Calu3 (cell line): ENCODE results near the gene HLCS. TPM values are rescaled to one million over a fixed set of nuclear protein-coding genes. Genes with fewer than 3 reads are reported as not detected.

Experiments
- BruUV-seq: library from RNA; stranded (reverse); fragments of 400-500 nt; replicated peaks from 2 replicates; lab custom pipeline; 2021; lab: Mats Ljungman, UMichigan
- CTCF ChIA-PET: fragments of 300-600 bp; sonication (Branson Sonifier 250); formaldehyde crosslinking; loops from one replicate; lab custom pipeline; 2022; ENCODE audit warnings: antibody characterized with exemption; lab: Charles Lee
- DNase-seq: peaks from one replicate; pipeline ENCODE4 v3.0.0; 2022
- H3K27ac Mint-ChIP-seq: one replicate; pipeline ENCODE4 v1.8.0; 2022; ENCODE audit warnings: mixed read lengths; ENCODE audit not compliant: unreplicated experiment
- H3K27me3 Mint-ChIP-seq: one replicate; pipeline ENCODE4 v1.8.0; 2022; ENCODE audit warnings: mixed read lengths; ENCODE audit not compliant: unreplicated experiment
- H3K36me3 Mint-ChIP-seq: one replicate; pipeline ENCODE4 v1.8.0; 2022; ENCODE audit warnings: mild to moderate bottlenecking, moderate library complexity, mixed read lengths; ENCODE audit not compliant: insufficient read depth, unreplicated experiment
- H3K4me1 Mint-ChIP-seq: one replicate; pipeline ENCODE4 v1.8.0; 2022; ENCODE audit warnings: mild to moderate bottlenecking, low read depth, mixed read lengths; ENCODE audit not compliant: unreplicated experiment
- H3K4me3 Mint-ChIP-seq: one replicate; pipeline ENCODE4 v1.8.0; 2022; ENCODE audit warnings: mild to moderate bottlenecking, low read depth, moderate library complexity, mixed read lengths; ENCODE audit not compliant: unreplicated experiment
- H3K9me3 Mint-ChIP-seq: one replicate; pipeline ENCODE4 v1.8.0; 2022; ENCODE audit warnings: low read depth, mixed read lengths; ENCODE audit not compliant: unreplicated experiment
- CTCF ChIP-seq: fragments of 200-600 bp; IDR thresholded peaks from one replicate; pipeline ENCODE4 v1.8.0; 2022; ENCODE audit warnings: antibody characterized with exemption; ENCODE audit not compliant: unreplicated experiment
- intact Hi-C: fragments of 100-400 bp; cut with micrococcal nuclease; formaldehyde crosslinking; loops from one replicate; pipeline ENCODE4 v1.10.0; 2022; ENCODE audit not compliant: unreplicated experiment
- total RNA-seq: library from RNA; stranded (reverse); gene quantifications from 2 replicates; pipeline ENCODE4 v1.2.3, GENCODE V29; 2022

The HLCS gene
- total RNA-seq, 1 experiment from 2014 or later = 18.4 TPM

- H3K4me3 Mint-ChIP-seq = no peak overlapping the region
- H3K27me3 Mint-ChIP-seq = no peaks in the 10 kb centered on the region
- H3K36me3 Mint-ChIP-seq = no peaks in the 10 kb centered on the region
- intact Hi-C loops = loop anchor here (2.0 kb wide), 1 partner anchor 17 kb away; no protein-coding TSS in a partner anchor
- no peaks in the 10 kb centered on the region for H3K4me1 Mint-ChIP-seq
- CTCF ChIA-PET = no interaction called here
- no peaks in the 10 kb centered on the region for H3K9me3 Mint-ChIP-seq
- no peak for DNase-seq
- no TSS peak for BruUV-seq
- H3K27ac Mint-ChIP-seq = no peak overlapping the region
- TF ChIP-seq CTCF = no peak
Observed at GRCh38 chr21:36877741-36878140, 88.7 kb downstream of the HLCS start.

GRCh38 chr21:36874665-36875064, 91.8 kb downstream of the HLCS start:
- no peak for DNase-seq
- no peaks in the 10 kb centered on the region for H3K27me3 Mint-ChIP-seq
- H3K9me3 Mint-ChIP-seq = no peaks in the 10 kb centered on the region
- intact Hi-C loops = no loop called here
- TF ChIP-seq CTCF = no peak
- CTCF ChIA-PET = interaction anchor here (0.5 kb wide), 1 partner anchor 12 kb away, joined by 6 read pairs; no protein-coding TSS in a partner anchor
- H3K4me3 Mint-ChIP-seq = no peak overlapping the region
- H3K4me1 Mint-ChIP-seq = no peaks in the 10 kb centered on the region
- no peaks in the 10 kb centered on the region for H3K36me3 Mint-ChIP-seq
- BruUV-seq = no TSS peak
- H3K27ac Mint-ChIP-seq = no peak overlapping the region

DNA sequence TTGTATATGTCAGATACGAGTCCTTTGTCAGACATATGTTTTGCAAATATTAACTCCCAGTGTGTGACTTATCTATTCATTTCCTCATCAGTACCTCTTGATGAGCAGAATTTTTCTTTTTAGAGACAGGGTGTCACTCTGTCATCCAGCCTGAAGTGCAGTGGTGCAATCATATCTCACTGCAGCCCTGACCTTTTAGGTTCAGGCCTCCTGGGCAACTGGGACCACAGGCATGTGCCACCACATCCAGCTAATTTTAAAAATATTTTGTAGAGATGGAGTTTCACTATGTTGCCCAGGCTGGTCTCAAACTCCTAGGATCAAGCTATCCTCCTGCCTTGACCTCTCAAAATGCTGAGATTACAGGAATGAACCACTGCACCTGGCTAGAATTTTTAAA, 93.0 kb downstream of the HLCS start:
- Mint-ChIP-seq H3K27me3 (no peaks in the 10 kb centered on the region), H3K9me3 (no peaks in the 10 kb centered on the region), H3K4me1 (no peaks in the 10 kb centered on the region), H3K4me3 (no peak overlapping the region), H3K27ac (no peak overlapping the region), H3K36me3 (no peaks in the 10 kb centered on the region)
- DNase-seq = no peak
- intact Hi-C loops = no loop called here
- TF ChIP-seq CTCF = no peak
- CTCF ChIA-PET = interaction anchor here (0.6 kb wide), 1 partner anchor 33 kb away, joined by 6 read pairs; no protein-coding TSS in a partner anchor
- no TSS peak for BruUV-seq

DNA sequence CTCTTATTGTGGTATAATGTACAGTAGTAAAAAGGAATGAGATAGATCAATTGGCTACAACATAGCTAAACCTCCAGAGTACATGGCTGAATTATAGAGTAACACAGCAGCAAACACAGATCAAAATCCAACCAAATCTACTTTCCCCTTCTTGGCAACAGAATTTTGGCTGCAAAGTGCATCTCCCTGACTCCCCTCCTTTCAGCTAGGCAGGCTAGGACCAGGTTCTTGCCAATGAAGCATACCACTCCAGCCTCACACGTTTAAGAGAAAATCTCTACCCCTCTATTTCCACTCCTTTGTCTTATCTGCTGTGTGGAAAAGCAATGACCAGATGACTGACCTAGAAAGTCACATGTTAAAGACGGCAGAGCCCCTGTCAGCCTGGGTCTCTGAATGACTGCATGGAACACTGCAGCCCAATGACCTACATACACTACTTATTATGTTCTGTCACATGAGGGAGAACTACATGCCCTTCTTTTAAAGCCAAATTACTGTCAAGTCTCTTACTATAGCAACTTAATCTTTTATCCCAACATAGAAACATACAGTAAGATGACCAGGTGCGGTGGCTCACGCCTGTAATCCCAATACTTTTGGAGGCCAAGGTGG, 99.1 kb downstream of the HLCS start:
- no peak overlapping the region for H3K4me3 Mint-ChIP-seq
- no peaks in the 10 kb centered on the region for H3K27me3 Mint-ChIP-seq
- intact Hi-C loops = no loop called here
- no TSS peak for BruUV-seq
- H3K4me1 Mint-ChIP-seq = peaks cover 12% of the 10 kb centered on the region
- DNase-seq = no peak
- H3K9me3 Mint-ChIP-seq = no peaks in the 10 kb centered on the region
- H3K36me3 Mint-ChIP-seq = no peaks in the 10 kb centered on the region
- TF ChIP-seq CTCF = no peak
- CTCF ChIA-PET = interaction anchor here (0.7 kb wide), 1 partner anchor 34 kb away, joined by 5 read pairs; no protein-coding TSS in a partner anchor
- H3K27ac Mint-ChIP-seq = no peak overlapping the region
